ENCODE measurements around the gene HS3ST2.

- TF ChIP-seq, protein P1, sequence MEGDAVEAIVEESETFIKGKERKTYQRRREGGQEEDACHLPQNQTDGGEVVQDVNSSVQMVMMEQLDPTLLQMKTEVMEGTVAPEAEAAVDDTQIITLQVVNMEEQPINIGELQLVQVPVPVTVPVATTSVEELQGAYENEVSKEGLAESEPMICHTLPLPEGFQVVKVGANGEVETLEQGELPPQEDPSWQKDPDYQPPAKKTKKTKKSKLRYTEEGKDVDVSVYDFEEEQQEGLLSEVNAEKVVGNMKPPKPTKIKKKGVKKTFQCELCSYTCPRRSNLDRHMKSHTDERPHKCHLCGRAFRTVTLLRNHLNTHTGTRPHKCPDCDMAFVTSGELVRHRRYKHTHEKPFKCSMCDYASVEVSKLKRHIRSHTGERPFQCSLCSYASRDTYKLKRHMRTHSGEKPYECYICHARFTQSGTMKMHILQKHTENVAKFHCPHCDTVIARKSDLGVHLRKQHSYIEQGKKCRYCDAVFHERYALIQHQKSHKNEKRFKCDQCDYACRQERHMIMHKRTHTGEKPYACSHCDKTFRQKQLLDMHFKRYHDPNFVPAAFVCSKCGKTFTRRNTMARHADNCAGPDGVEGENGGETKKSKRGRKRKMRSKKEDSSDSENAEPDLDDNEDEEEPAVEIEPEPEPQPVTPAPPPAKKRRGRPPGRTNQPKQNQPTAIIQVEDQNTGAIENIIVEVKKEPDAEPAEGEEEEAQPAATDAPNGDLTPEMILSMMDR (IDR thresholded peaks at IDR 0.05; ENCODE audit: borderline replicate concordance, extremely low read depth, low read length, poor library complexity, severe bottlenecking) = no peak
- TF ChIP-seq EZH2 (IDR thresholded peaks at IDR 0.05; ENCODE audit: borderline replicate concordance, low read depth, low read length, severe bottlenecking) = no peak
Measured at GRCh38 chr16:22813223-22813947, 577 bp upstream of the HS3ST2 start.

Measured in DND-41 (cell line).